ENCODE results near the gene PARVG. TPM values are rescaled to one million over a fixed set of nuclear protein-coding genes. Genes with fewer than 3 reads are reported as not detected.

PARVG gene
- total RNA-seq, 4 donors from 2014 or later, result 0.19 to 4.8 (median 2.7) TPM

- no peak overlapping the region for H3K27ac ChIP-seq
- H3K36me3 ChIP-seq, result peaks cover 0 to 34% of the 10 kb centered on the region in 2 donors
- no peak for DNase-seq
- no peak overlapping the region for H3K4me3 ChIP-seq
- no peaks in the 10 kb centered on the region for H3K27me3 ChIP-seq
- in situ Hi-C loops (cut with MboI; ENCODE audit: low sequenced_read_pairs in 4 of 4) (no loop called here), intact Hi-C loops (cut with DNase I; ENCODE audit: low total_unique reads) (no loop called here)
- no peaks in the 10 kb centered on the region for H3K9me3 ChIP-seq
- no peak for ATAC-seq
- no peak for TF ChIP-seq POLR2A (IDR thresholded peaks at IDR 0.05)
- peaks cover 0 to 3% of the 10 kb centered on the region in 2 donors for H3K4me1 ChIP-seq
These were observed 32.7 kb upstream of the PARVG start for GRCh38 chr22:44147821-44148574.

- DNase-seq, result no peak
- no peaks in the 10 kb centered on the region for H3K4me1 ChIP-seq
- no peak overlapping the region for H3K4me3 ChIP-seq
- no peak for TF ChIP-seq POLR2A (IDR thresholded peaks at IDR 0.05)
- no peak for TF ChIP-seq CTCF (IDR thresholded peaks at IDR 0.05 in 4 of 5, conservative IDR thresholded peaks at IDR 0.05 in 1 of 5)
- in situ Hi-C loops (cut with MboI; ENCODE audit: low sequenced_read_pairs in 4 of 4) (no loop called here), intact Hi-C loops (cut with DNase I; ENCODE audit: low total_unique reads) (no loop called here)
- no peaks in the 10 kb centered on the region for H3K9me3 ChIP-seq
- no peaks in the 10 kb centered on the region for H3K27me3 ChIP-seq
- H3K27ac ChIP-seq, result no peak overlapping the region
- no peak for ATAC-seq
- peaks cover 0 to 52% of the 10 kb centered on the region in 2 donors for H3K36me3 ChIP-seq
These were observed 29.0 kb upstream of the PARVG start for GRCh38 chr22:44151676-44152075.

- Histone ChIP-seq H3K4me1 (no peaks in the 10 kb centered on the region), H3K27me3 (no peaks in the 10 kb centered on the region), H3K9me3 (no peaks in the 10 kb centered on the region), H3K36me3 (peaks cover 0 to 55% of the 10 kb centered on the region in 2 donors), H3K27ac (no peak overlapping the region), H3K4me3 (no peak overlapping the region)
- DNase-seq (no peak), ATAC-seq (no peak)
- TF ChIP-seq CTCF (IDR thresholded peaks at IDR 0.05 in 4 of 5, conservative IDR thresholded peaks at IDR 0.05 in 1 of 5) (no peak), POLR2A (IDR thresholded peaks at IDR 0.05) (no peak)
- in situ Hi-C loops (cut with MboI; ENCODE audit: low sequenced_read_pairs in 4 of 4), result no loop called here
- intact Hi-C loops (cut with DNase I; ENCODE audit: low total_unique reads), result no loop called here
These were observed 27.0 kb upstream of the PARVG start for GRCh38 chr22:44153710-44154109.

- Histone ChIP-seq H3K36me3 (peaks cover 0 to 55% of the 10 kb centered on the region in 2 donors), H3K27ac (no peak overlapping the region), H3K27me3 (no peaks in the 10 kb centered on the region), H3K4me3 (no peak overlapping the region), H3K9me3 (no peaks in the 10 kb centered on the region), H3K4me1 (no peaks in the 10 kb centered on the region)
- TF ChIP-seq CTCF (IDR thresholded peaks at IDR 0.05 in 4 of 5, conservative IDR thresholded peaks at IDR 0.05 in 1 of 5), result no peak
- ATAC-seq (no peak), DNase-seq (no peak)
- intact Hi-C loops (cut with DNase I; ENCODE audit: low total_unique reads) (no loop called here), in situ Hi-C loops (cut with MboI; ENCODE audit: low sequenced_read_pairs in 4 of 4) (no loop called here)
These were observed 26.2 kb upstream of the PARVG start for GRCh38 chr22:44154436-44154942.

- Histone ChIP-seq H3K4me1 (no peaks in the 10 kb centered on the region), H3K9me3 (no peaks in the 10 kb centered on the region), H3K27ac (no peak overlapping the region), H3K4me3 (no peak overlapping the region), H3K27me3 (no peaks in the 10 kb centered on the region), H3K36me3 (peaks cover 0 to 59% of the 10 kb centered on the region in 2 donors)
- no peak for TF ChIP-seq CTCF (IDR thresholded peaks at IDR 0.05 in 4 of 5, conservative IDR thresholded peaks at IDR 0.05 in 1 of 5)
- no peak for TF ChIP-seq POLR2A (IDR thresholded peaks at IDR 0.05)
- in situ Hi-C loops (cut with MboI; ENCODE audit: low sequenced_read_pairs in 4 of 4) (no loop called here), intact Hi-C loops (cut with DNase I; ENCODE audit: low total_unique reads) (no loop called here)
- no peak for ATAC-seq
- no peak for DNase-seq
These were observed 25.6 kb upstream of the PARVG start for GRCh38 chr22:44155115-44155514.

Data from gastrocnemius medialis (tissue), 4 donors.